Spleen (tissue), 7 donors: ENCODE measurements around the gene ADAP1.

Experiments
- CTCF ChIP-seq, 11 experiments: fragments of 200-600 bp in 7 of 11; fragments of 450-650 bp in 4 of 11; sonication (generic) in 4 of 11; IDR thresholded peaks in 8 of 11; conservative IDR thresholded peaks in 3 of 11; 1 replicate in 7 of 11; 2 replicates in 4 of 11; pipeline versions ENCODE4 v1.4.0 to v1.8.0; 2016 to 2021; ENCODE audit warnings: antibody characterized with exemption in 11 of 11, inconsistent platforms in 4 of 11, mild to moderate bottlenecking in 1 of 11
- POLR2A ChIP-seq, 3 donors: fragments of 450-650 bp; IDR thresholded peaks; one replicate each; pipeline ENCODE4 v1.5.1; 2017; ENCODE audit warnings: antibody characterized with exemption in 3 of 3, mild to moderate bottlenecking in 1 of 3
- POLR2AphosphoS5 ChIP-seq, 3 donors: sonication (generic); formaldehyde crosslinking; IDR thresholded peaks; one replicate each; pipeline ENCODE4 v1.5.1; 2017; ENCODE audit warnings: antibody characterized with exemption in 3 of 3
- donor health status: DM: no; HTN: no; CAD: no; lungs with moderate emphysema.
- donor health status: DM: no; HTN: no; CAD: no.
- donor health status: DM: no; HTN: no; CAD: no.

GRCh38 chr7:979151-979550 lies 24.7 kb upstream of the ADAP1 start:
- TF ChIP-seq CTCF (IDR thresholded peaks at IDR 0.05 in 8 of 11, conservative IDR thresholded peaks at IDR 0.05 in 3 of 11), result no peak
- TF ChIP-seq POLR2A (IDR thresholded peaks at IDR 0.05), result no peak
- TF ChIP-seq POLR2AphosphoS5 (IDR thresholded peaks at IDR 0.05), result no peak
